ENCODE measurements around the gene PLXDC2.

DNA sequence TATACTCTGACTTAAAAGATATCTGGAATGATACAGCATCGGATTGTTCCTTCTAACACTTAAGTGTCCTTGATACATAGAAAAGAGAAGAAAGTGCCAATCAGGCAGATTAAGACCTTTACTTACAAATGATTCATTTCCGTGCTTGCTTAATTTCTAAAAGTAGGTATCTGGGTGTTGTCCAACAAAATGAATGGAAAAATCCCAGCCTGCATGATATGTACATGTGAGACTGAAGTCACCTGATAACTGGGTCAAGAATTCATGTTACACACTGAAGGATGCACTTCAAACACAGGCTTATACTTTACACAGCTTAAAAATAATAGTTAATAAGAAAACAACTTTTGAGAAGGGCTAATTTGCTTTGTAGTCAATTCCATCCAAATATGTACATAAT is 25.2 kb upstream of the PLXDC2 start:
- TF ChIP-seq WT1 (tag by site-specific recombination; IDR thresholded peaks at IDR 0.05) = no peak
- TF ChIP-seq ZNF19 (tag by site-specific recombination; IDR thresholded peaks at IDR 0.05; ENCODE audit: low read depth) = no peak
- TF ChIP-seq, protein P1, sequence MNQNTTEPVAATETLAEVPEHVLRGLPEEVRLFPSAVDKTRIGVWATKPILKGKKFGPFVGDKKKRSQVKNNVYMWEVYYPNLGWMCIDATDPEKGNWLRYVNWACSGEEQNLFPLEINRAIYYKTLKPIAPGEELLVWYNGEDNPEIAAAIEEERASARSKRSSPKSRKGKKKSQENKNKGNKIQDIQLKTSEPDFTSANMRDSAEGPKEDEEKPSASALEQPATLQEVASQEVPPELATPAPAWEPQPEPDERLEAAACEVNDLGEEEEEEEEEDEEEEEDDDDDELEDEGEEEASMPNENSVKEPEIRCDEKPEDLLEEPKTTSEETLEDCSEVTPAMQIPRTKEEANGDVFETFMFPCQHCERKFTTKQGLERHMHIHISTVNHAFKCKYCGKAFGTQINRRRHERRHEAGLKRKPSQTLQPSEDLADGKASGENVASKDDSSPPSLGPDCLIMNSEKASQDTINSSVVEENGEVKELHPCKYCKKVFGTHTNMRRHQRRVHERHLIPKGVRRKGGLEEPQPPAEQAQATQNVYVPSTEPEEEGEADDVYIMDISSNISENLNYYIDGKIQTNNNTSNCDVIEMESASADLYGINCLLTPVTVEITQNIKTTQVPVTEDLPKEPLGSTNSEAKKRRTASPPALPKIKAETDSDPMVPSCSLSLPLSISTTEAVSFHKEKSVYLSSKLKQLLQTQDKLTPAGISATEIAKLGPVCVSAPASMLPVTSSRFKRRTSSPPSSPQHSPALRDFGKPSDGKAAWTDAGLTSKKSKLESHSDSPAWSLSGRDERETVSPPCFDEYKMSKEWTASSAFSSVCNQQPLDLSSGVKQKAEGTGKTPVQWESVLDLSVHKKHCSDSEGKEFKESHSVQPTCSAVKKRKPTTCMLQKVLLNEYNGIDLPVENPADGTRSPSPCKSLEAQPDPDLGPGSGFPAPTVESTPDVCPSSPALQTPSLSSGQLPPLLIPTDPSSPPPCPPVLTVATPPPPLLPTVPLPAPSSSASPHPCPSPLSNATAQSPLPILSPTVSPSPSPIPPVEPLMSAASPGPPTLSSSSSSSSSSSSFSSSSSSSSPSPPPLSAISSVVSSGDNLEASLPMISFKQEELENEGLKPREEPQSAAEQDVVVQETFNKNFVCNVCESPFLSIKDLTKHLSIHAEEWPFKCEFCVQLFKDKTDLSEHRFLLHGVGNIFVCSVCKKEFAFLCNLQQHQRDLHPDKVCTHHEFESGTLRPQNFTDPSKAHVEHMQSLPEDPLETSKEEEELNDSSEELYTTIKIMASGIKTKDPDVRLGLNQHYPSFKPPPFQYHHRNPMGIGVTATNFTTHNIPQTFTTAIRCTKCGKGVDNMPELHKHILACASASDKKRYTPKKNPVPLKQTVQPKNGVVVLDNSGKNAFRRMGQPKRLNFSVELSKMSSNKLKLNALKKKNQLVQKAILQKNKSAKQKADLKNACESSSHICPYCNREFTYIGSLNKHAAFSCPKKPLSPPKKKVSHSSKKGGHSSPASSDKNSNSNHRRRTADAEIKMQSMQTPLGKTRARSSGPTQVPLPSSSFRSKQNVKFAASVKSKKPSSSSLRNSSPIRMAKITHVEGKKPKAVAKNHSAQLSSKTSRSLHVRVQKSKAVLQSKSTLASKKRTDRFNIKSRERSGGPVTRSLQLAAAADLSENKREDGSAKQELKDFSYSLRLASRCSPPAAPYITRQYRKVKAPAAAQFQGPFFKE (tag by site-specific recombination; IDR thresholded peaks at IDR 0.05; ENCODE audit: borderline replicate concordance) = no peak
